ENCODE measurements around the gene FCRL6.

FCRL6 gene
- total RNA-seq: 0 to 0.19 (median 0) reads per million in 3 experiments

- no peak for DNase-seq
Observed at GRCh38 chr1:159802111-159802510, at the start of gene FCRL6. TSS of gene FCRL6 (plus strand) at chr1:159802360. CDS start at chr1:159802425, 65 bp downstream.

- no peak for DNase-seq
Observed at GRCh38 chr1:159753386-159753785, 48.8 kb upstream of the FCRL6 start.

GRCh38 chr1:159755451-159756007 is 46.6 kb upstream of the FCRL6 start:
- no peak for DNase-seq

GRCh38 chr1:159756397-159756796 is 45.8 kb upstream of the FCRL6 start:
- DNase-seq: no peak

- no peak for DNase-seq
Observed at GRCh38 chr1:159763686-159764085, 38.5 kb upstream of the FCRL6 start.

GRCh38 chr1:159765806-159766205 is 36.4 kb upstream of the FCRL6 start:
- DNase-seq: no peak

GRCh38 chr1:159771127-159771895 is 30.8 kb upstream of the FCRL6 start:
- no peak for DNase-seq

GRCh38 chr1:159774465-159774864 is 27.7 kb upstream of the FCRL6 start:
- DNase-seq: no peak

- DNase-seq: no peak
Observed at GRCh38 chr1:159775716-159776115, 26.4 kb upstream of the FCRL6 start.

- no peak for DNase-seq
Observed at GRCh38 chr1:159778266-159778665, 23.9 kb upstream of the FCRL6 start.

- DNase-seq: no peak
Observed at GRCh38 chr1:159779403-159779851, 22.7 kb upstream of the FCRL6 start.

GRCh38 chr1:159780583-159781582 is 21.3 kb upstream of the FCRL6 start, which contains the start of gene DUSP23:
TSS of gene DUSP23 (plus strand) at chr1:159780962. CDS start at chr1:159781101, 139 bp downstream.
- DNase-seq: peak; percentile 96

- no peak for DNase-seq
Observed at GRCh38 chr1:159781992-159782391, 20.2 kb upstream of the FCRL6 start.

- no peak for DNase-seq
Observed at GRCh38 chr1:159783724-159784123, 18.4 kb upstream of the FCRL6 start.

GRCh38 chr1:159786465-159786864 is 15.7 kb upstream of the FCRL6 start:
- no peak for DNase-seq

- no peak for DNase-seq
Observed at GRCh38 chr1:159786966-159787365, 15.2 kb upstream of the FCRL6 start.

- DNase-seq: no peak
Observed at GRCh38 chr1:159790237-159790917, 11.8 kb upstream of the FCRL6 start.

- no peak for DNase-seq
Observed at GRCh38 chr1:159791031-159791430, 11.1 kb upstream of the FCRL6 start.

GRCh38 chr1:159791461-159791860 is 10.7 kb upstream of the FCRL6 start:
- no peak for DNase-seq

GRCh38 chr1:159795534-159795933 is 6.6 kb upstream of the FCRL6 start:
- DNase-seq: no peak

GRCh38 chr1:159798893-159799292 is 3.3 kb upstream of the FCRL6 start:
- peak; percentile 28 for DNase-seq

GRCh38 chr1:159799446-159799985 is 2.6 kb upstream of the FCRL6 start:
- DNase-seq: no peak

Measured in central memory CD4-positive, alpha-beta T cell (primary cell).